Activated CD4-positive, alpha-beta T cell treated with anti-CD3 and anti-CD28 coated beads, Interleukin-2, Interleukin-6, amounts not matched to agents 100 ng/mL and 50 ng/mL, durations not matched to agents 16 hours and 8 hours (primary cell): ENCODE data around the gene MPIG6B.

Source experiments
- DNase-seq: peaks from one replicate; pipeline ENCODE4 v3.0.0-alpha.2; 2020

MPIG6B gene, protein sequence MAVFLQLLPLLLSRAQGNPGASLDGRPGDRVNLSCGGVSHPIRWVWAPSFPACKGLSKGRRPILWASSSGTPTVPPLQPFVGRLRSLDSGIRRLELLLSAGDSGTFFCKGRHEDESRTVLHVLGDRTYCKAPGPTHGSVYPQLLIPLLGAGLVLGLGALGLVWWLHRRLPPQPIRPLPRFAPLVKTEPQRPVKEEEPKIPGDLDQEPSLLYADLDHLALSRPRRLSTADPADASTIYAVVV

DNA sequence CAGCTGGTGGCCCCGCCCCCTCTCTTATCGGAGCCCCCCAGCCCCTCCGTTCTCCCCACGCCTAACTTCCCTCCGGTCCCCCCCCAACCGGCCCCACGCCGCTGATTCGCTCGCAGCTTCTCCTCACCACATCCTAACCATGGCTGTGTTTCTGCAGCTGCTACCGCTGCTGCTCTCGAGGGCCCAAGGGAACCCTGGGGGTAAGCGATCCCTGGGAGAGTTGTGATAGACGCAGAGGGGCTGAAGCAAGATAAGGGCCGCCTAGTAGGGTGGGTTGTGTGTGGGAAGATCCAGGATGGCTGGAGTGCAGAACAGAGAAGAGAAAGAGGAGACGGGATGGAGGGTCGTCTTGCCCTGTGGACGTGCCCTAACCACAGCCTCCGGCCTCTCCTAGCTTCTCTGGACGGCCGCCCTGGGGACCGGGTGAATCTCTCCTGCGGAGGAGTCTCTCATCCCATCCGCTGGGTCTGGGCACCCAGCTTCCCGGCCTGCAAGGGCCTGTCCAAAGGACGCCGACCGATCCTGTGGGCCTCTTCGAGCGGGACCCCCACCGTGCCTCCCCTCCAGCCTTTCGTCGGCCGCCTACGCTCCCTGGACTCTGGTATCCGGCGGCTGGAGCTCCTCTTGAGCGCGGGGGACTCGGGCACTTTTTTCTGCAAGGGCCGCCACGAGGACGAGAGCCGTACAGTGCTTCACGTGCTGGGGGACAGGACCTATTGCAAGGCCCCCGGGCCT lies at the start of gene MPIG6B:
MPIG6B (plus strand) TSS at position 129 of the 735 bp plus-strand sequence; CDS start at position 140, 11 bp downstream.
- no peak for DNase-seq

DNA sequence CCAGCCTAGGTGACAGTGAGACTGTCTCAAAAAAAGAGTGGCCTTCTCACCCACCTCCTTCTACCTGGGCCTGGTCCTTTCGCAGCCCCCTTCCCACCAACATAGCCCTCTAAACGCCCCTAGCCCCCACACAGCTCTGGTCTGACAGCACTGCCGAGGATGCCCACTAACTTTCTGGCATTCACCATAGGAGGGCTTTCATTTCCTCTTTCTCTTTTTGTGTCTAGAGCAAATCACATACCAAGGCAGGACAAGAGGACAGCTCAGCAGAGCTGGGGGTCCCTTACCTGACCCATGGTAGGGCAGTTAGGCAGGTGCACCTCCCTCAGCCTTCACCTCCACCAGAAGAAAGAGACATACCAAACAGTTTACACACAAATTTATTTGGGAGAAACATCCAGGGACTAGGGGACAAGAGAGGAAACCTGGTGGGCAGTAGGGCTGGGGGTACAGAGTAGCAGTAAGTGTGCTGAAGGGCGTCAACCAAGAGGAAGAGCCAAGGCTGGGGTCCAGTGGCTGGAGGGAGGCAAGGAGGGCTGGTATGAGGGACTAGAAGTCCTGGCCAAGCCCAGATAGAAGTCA lies 46.8 kb upstream of the MPIG6B start:
- DNase-seq = no peak

DNA sequence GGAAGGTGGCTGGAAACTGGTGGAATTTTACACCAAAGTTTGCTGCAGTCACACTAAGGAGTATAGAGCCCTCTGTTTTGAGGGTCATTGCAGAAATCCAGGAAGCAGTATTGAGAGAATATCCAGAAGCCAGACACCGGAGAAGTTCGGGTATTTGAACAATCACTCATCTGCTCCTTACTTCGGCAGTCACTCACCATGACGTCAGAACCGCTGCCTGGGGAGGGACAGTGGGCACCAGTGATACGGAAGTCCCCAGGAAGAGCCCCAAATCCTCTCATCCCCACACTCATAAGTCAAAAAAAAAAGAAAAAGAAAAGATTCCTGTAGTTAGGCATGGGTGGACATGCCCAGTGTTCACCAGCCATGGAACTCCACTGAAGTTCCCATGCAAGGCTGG lies 46.3 kb upstream of the MPIG6B start:
- DNase-seq = no peak

DNA sequence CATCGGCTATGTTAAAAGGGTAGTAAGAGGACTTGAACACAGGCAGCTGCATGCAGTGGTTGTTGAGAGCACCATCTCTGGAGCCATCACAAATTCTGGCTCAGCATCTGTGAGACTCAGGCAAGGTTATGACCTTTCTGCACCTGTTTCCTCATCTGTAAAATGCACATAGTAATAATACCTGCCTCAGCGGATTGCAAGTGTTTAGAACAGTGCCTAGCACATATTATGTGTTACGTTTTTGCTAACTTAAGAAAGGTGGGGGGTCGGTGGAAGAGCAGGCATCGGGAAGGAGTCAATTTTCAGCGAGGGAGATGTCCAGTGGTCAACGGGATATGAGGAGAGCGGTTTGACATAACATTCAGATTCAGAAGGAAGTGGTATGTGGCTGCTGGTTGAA lies 45.2 kb upstream of the MPIG6B start:
- no peak for DNase-seq

DNA sequence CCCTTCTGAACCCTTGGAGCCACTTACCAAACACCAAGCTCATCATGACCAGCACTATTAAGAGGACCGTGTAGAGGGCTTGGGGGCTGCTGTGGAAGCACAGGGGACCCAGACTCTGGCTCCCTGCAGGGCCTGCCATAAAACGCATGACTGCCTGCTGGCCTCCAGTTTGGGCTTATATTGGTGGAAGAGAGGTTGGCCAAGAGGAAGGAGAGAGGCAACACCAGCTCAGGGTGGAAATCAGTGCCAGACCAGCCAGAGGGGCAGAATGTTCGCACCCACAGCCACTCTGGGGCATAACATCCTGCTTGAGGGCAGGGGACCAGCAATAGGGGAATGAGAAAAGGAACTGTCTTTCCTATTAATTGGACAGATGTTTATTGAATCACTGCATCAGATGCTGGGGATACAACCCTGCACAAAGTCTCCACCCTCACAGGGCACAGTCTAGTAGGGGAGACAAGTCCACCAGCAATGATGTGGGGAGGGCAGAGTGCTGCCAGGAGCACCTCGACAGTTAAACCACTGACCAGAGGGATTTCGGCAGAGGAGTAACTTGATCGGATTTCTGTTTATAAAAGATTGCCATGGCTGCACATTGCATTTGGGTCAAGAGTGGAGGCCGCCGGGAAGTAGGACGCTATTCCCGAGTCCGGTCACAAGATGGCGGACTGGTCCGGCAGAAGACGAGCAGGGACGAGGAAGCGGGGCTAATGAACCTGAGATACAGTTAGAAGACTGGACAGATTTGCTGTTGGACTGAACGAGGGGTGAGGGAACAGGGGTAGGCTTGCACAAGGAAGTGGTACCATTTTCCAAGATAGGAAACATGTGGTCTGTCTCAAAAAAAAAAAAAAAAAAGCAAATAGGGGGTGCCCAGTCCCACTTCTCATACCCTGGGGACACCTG lies 42.7 kb upstream of the MPIG6B start, which contains the start of gene LY6G5C:
LY6G5C (minus strand) TSS at position 842 of the 909 bp plus-strand sequence; CDS start at position 148, 694 bp downstream.
- DNase-seq = peak; percentile 79

DNA sequence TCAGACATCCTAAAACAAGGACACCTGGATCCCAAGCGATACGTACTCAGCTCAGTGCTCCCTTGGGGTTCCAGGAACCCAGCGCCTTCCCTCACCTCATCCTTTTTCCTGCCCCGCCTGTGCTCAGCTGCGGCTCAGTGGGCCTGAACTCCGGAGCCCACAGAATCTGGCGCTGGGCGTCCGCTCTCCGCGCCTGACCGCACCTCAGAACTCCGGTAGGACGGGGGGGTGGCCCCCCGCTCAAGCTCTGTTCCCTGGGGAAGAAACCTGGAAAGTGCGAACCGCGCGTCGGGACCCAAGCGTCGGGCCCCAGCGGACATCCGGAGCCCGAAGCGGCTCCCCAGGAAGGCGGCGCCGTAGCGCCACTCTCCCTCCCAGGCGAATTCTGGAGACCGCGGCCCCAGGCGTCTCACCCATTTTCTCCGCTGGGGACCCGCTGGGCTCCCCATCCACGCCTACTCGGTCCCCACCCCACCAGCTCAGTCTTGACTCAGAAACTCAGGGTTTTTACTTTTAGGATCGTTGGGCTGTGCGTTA lies 42.0 kb upstream of the MPIG6B start:
- peak; percentile 50 for DNase-seq

DNA sequence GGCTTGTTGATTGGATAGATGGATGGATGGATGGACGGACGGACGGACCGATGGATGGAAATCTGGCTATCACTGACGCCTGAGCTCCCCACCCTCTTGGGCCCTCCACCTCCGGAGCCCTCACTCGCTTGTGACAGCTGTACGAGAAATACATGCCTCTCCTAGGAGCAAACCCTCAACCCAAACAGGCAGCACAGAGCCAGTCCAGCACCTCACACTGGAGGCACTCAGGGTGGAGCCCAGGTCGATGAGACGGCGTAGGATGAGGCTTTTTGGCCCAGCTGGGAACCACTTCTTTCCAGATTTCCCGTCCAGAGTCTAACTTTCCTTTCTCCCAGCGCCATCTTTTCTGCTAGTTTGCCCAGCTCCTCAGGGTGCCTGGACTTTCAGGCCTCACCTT lies 39.6 kb upstream of the MPIG6B start:
- DNase-seq = no peak

DNA sequence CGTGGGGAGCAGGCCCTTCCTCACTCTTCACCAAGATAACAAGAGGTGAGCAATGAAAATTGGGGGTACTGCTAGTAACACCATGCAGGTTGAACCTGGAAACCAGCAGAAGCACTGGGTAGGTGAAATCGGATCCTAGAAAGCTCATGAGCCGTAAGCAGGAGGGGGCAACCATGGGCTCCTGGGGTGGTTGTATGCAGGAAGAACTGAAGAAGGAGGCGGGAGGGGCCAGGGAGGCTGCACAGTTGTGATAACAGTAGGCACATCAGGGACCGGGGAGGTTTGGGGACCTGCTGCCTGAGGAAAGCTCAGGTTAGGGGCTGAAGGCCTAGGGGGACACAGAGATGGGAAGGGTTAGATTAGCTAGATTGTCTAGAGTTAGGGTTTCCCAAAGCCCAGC lies 36.7 kb upstream of the MPIG6B start:
- DNase-seq = no peak

DNA sequence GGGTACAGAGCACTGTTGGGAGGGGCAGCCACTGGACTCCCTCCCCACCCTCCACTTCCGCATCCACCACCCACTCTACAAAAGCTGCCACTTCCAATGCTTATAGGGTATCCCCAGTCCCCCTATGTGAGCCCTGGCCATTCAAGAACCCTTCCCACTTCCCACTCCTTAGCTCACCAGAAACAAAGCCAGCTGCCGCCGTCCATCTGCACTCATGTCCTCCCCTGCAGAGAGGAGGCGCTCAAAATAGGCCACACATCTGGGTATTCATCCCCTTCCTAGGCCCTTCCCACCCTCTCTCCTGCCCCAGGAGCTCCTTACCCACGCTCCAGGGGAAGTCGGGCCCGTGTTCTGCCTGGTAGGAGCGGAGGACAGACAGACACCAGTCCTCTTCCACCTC lies 35.9 kb upstream of the MPIG6B start:
- DNase-seq = no peak

DNA sequence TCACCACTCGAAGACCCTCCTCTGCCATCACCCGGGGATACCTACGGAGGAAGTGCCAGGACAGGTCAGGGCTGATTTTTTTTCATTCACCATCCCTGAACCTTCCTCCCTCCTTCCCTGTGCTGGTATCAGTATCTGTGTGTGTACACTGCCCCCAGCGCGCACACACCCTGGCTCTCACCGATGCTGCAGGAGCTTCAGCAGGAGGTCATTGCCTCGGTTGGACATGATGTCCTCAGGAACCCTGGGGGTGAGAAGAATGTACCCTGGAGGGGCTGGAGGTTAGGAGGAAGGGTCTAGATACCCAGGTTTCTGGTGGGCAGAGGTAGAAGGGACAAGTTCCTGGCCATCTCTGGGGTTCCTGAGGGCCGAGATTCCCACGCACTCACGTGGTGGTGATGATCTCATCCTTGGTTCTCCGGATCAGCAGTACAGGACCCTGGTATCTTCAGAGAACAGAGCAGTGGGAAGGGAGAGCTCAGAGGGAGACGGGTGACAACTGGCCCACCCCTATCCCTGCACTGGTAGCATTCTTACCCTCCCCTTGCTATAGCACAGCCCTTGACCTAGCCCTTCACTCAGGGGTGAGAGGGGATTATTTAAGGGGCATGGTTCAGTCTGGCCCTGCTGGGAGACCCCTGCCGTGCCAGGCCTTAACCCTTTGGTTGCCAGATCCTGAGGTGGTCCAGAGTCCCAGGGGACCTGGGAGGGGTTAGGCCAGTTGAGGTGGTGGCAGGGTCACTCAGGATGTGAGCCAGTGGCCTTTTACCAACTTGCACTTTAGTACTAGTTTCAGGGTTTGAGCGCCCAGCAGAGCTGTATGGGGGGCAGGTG lies 35.1 kb upstream of the MPIG6B start:
- no peak for DNase-seq

DNA sequence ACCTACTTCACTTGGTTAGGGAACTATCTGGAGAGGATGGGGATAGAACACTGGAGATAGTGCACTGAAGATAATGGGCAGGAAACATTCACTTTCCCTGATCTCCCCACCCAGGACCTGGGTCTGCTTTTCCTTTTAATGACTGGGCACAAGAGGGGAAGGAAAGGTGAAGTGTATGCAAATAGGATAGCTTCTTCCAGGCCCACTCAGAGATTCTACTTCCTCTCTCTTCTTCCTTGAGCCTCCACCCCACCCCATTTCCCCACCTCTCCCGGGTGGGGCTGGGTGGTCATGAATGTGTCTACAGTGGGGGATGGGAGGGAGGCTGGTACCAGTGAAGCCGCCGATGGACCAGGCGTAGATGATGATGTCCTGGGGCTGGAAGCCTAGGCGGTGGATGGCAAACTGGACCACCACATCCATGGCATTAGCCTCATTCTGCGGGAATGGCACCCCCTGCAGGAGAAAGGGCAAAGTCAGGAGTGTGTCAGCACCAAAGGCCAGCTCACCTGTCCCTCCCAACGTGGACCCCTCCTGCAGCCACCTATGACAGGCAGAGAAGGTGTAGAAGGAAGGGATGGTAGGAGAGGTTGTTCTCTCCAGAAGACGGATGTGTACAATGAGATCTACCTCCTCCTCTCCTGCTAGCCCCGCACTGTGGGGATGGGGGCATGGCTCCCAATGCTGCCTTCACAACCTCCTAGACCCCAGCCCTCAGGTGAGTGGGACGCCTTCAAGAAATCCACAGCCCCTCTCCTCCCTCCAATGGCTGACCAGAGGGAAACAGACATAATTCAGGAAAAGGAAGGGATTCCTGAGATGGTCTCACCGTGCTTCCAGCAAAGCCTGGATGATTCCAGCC lies 33.7 kb upstream of the MPIG6B start:
- DNase-seq = no peak

DNA sequence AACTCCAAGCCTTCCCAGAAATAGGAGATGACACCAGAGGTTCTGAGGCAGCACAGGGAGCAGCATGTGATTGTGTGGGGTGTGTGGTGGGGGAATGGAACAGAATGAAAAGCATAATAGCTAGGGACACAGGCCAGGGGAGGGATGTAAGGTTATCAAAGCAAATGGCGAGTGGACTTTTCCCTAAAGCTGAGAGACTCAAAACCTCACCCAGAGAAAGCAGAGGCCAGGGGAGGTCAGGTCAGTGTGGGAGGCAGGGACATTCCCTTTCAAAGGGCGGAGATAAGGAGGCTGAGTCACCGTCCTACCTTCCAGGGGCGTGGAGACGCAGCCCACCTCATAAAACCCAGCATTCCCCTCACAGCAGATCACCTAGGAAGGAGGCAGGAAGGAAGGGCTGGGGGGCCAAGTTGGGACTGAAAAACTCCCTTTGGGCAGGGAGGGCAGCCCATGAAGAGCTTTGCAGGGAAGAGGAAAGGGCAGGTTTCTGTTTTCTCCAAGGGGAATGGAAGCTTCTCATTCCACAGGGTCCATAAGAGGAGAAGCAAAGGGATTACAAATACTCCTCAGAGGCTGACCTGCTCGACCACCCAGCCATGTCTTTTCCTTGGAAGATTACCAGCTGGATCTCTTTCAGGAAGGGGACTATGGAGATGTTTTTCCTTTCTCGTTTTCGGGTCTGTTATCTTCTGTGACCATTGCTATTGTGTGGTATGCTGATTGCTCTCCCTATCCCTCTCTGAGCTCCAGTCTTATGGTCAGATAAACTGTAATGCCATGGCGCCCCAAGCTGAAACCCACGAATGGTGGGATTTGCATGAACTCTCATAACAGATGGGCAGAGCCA lies 32.7 kb upstream of the MPIG6B start:
- no peak for DNase-seq

DNA sequence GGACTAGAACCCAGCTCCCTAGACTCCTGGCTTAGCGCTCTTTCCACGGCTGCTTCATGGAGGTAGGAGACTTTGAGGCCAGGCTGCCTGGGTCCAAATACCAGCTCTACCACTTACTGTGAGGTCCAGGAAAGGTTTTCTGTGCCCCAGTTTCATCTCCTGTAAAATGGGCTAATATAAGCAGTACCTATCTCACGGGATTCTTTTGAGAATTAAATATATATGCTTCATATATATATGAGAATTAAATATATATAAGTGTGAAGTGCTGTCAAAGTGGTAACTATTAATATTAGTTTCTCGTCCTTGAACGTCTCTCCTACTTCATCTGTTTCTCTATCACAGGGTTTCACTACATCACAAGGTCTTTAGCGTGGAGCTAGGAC lies 32.1 kb upstream of the MPIG6B start:
- no peak for DNase-seq

DNA sequence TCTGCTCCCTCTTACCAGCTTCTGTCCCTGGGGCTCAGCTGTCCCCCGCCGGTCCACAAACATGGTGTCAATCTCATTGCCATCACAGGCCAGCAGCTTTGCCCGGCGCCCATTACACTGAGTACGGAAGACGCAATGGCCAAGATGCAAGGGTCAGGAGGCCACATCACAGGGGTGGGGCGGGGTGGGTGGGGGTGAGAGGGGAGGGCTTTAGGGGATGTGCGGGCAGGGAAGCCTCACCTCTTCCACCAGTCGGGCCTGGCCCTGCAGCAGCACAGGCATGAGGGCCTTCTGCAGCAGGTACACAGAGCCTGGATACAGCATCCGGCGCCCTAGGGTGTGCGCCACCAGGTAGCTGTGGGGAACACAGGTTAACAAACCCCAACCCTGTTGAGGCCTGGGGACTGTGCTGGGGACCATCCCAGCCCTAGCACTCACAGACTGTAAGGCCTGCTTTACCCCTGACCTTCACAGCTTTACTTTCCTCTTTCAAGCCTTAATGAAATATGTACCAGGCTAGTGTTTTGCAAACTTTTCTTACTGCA lies 31.5 kb upstream of the MPIG6B start:
- no peak for DNase-seq

DNA sequence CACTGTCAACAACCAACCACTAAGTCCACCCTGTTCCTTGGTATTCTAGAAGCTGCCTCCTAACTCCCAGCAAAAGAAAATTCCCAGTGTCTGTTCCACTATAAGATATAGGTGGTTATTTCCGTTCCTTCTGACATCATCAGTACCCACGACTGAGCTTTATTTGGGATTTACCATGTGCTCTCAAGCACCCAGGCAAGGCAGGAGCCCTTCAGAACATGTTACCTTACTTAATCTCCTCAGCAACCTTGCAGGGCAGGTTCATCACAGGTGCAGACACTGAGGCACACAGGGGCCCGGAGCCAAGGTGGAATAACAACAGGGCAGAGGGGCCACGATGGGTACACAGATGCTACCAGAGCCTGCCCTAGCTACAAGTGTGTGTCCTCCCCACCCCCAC lies 30.8 kb upstream of the MPIG6B start:
- DNase-seq = no peak

DNA sequence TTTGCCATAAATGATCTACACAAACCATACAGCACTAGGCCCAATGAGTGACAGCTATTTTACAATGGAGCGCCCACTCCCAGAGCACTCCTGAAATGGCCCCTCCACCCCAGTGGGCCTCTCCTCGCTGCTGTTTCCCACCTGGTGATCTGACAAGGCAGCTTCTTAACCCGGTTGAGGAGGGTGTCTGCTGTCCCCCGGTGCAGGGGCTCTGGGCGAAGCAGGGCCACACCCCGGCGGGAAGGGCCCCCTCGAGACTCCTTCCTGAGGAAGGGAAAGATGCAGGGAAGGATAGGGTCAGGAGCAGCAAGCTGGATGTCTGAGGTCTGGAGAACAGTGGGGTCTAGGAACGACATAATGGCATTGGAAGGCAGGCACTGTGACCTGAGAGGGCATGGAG lies 30.3 kb upstream of the MPIG6B start:
- DNase-seq = no peak

DNA sequence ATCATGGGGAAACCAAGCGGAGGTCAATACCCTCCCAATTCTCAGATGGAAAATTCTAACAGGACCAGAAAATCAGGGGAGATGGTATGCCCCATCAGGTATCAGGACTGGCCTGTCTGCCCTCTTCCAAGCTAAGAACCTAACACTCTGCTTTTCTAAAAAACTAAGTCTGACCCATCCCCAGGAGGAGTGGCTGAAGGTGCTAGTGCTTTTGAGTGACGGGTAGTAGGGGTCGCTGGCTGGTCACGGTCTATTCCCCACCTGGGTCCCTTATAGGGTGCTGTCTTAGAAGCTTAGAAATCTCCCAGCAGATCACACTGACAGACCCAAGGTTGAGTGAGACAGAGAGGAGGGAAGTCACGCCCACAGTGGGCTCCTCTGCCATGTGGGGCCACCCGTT lies 29.6 kb upstream of the MPIG6B start:
- DNase-seq = no peak

DNA sequence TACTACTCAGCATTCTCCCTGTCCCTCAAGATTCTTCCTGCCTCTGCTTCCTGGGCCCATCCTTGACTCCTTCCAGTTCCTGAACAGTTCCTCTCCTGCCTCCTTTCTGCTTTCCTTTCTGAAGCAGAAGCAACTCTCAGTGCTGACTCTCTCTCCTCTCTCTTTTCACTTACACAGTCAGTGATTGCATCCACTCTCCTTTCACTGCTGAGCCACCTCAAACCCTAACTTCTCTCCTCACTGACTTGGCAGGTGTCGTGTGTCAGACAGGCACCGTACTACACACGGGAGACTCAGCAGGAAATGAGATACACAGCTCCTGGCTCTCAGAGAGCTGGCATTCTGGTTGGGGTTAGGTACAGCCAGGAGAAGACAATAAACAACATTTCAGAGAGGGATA lies 25.6 kb upstream of the MPIG6B start:
- peak; percentile 40 for DNase-seq

DNA sequence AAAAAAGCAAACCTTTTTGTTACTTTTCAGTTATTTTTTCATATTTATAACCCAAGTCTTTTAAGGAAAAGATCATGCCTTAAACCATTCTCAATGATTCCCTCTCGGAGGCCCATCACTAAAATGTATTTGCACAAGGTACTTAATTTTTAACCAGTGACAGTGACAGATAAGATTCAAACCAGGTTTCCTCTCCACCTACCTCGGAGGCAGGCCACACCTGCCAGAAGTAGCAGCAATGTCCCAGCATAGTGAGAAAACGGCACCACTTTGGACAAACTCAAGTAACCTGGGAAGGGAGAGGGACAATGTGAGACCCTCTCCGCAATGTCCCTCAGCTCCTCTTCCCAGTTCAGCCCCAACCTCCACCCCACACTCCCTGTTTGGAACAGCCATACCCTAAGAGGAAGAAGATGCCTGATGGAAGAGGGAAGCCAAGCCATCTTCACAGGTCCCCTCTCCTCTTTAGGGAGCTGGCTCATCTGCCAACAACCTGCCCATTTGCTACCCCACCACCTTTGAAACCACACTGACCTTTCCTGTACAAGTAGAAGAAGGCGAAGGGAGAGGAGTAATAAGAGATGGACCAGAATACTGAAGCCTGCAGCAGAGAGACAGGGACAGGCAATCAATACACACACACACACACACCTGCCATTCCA lies 22.3 kb upstream of the MPIG6B start:
- no peak for DNase-seq
